DOHH2 (cell line): ENCODE results near the gene DLX3.

Experiments used
- H3F3A ChIP-seq: fragments of 200-600 bp; sonication (generic), shearing (Covaris generic); 2 replicates; pipeline ENCODE4 v1.6.0; 2016; ENCODE audit warnings: antibody characterized with exemption, mild to moderate bottlenecking; ENCODE audit not compliant: control insufficient read depth, insufficient read depth
- H3K27ac ChIP-seq: fragments of 200-600 bp; sonication (generic); 2 replicates; pipeline ENCODE4 v1.5.1; 2014; ENCODE audit warnings: low read depth, mild to moderate bottlenecking, low read length, moderate library complexity
- H3K27me3 ChIP-seq: fragments of 200-600 bp; sonication (generic); 2 replicates; pipeline ENCODE4 v1.6.1; 2014; ENCODE audit warnings: mild to moderate bottlenecking, low read length, mixed read lengths; ENCODE audit not compliant: control insufficient read depth
- H3K36me3 ChIP-seq: fragments of 200-600 bp; sonication (generic); 2 replicates; pipeline ENCODE4 v1.6.1; 2014; ENCODE audit warnings: mild to moderate bottlenecking, low read length, moderate library complexity, mixed read lengths; ENCODE audit not compliant: control insufficient read depth
- H3K4me1 ChIP-seq: fragments of 200-600 bp; sonication (generic); 2 replicates; pipeline ENCODE4 v1.6.1; 2014; ENCODE audit warnings: mild to moderate bottlenecking, low read length, mixed read lengths; ENCODE audit not compliant: control insufficient read depth
- H3K4me2 ChIP-seq: fragments of 200-600 bp; sonication (generic); 2 replicates; pipeline ENCODE4 v1.6.0; 2014; ENCODE audit warnings: mild to moderate bottlenecking, low read length, moderate library complexity
- H3K4me3 ChIP-seq: fragments of 200-600 bp; sonication (generic); 2 replicates; pipeline ENCODE4 v1.5.1; 2014; ENCODE audit warnings: mild to moderate bottlenecking, low read length, mixed read lengths
- H3K79me2 ChIP-seq: fragments of 200-600 bp; sonication (generic); 2 replicates; pipeline ENCODE4 v1.6.1; 2014; ENCODE audit warnings: mild to moderate bottlenecking, low read length, mixed read lengths; ENCODE audit not compliant: control insufficient read depth
- H3K9me2 ChIP-seq: fragments of 200-600 bp; sonication (generic); replicated peaks from 2 replicates; pipeline ENCODE4 v1.6.1; 2014; ENCODE audit warnings: mild to moderate bottlenecking, low read length, mixed read lengths; ENCODE audit not compliant: control insufficient read depth
- H3K9me3 ChIP-seq: fragments of 200-600 bp; sonication (generic); 2 replicates; pipeline ENCODE4 v1.6.1; 2014; ENCODE audit warnings: antibody characterized with exemption, low read length, mixed read lengths; ENCODE audit not compliant: control insufficient read depth, insufficient read depth
- H4K20me1 ChIP-seq: fragments of 200-600 bp; sonication (generic); 2 replicates; pipeline ENCODE4 v1.6.0; 2014; ENCODE audit warnings: low read depth, mild to moderate bottlenecking, antibody characterized with exemption, low read length, moderate library complexity; ENCODE audit not compliant: control insufficient read depth, insufficient read depth
- EZH2phosphoT487 ChIP-seq: fragments of 200-600 bp; sonication (generic); IDR thresholded peaks from 2 replicates; pipeline ENCODE4 v1.6.1; 2017; ENCODE audit warnings: borderline replicate concordance, mild to moderate bottlenecking, antibody characterized with exemption, low read length, moderate library complexity, mixed read lengths
- TF ChIP-seq, protein P1 (sequence below): fragments of 200-600 bp; sonication (generic); IDR thresholded peaks from one replicate; pipeline ENCODE4 v1.5.1; 2014; ENCODE audit warnings: antibody characterized with exemption, mild to moderate bottlenecking, low read depth, low read length; ENCODE audit not compliant: poor library complexity, severe bottlenecking

Gene DLX3

DNA sequence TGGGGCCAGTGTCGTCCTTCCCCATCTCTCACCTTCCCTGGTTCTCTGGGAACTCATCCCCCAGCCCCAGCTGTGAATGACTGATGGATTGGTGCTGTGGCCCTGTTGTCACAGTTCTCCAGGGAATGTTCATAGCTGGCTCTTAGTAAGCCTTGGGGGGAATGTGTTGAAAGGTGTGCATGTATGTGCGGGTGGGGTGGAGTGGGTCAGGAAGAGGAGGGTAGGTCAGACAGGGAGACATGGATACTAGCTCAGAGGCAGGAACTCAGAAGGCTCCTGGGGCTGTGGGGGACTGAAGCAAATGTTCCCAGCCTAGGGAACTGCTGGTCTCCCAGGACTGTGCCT is 21.8 kb downstream of the DLX3 start:
- Histone ChIP-seq H3K27ac (no peak overlapping the region), H3K9me3 (no peaks in the 10 kb centered on the region), H4K20me1 (no peaks in the 10 kb centered on the region), H3K79me2 (no peaks in the 10 kb centered on the region), H3K4me1 (peaks cover 9% of the 10 kb centered on the region), H3K27me3 (peaks cover 48% of the 10 kb centered on the region), H3K9me2 (no peaks in the 10 kb centered on the region), H3K36me3 (no peaks in the 10 kb centered on the region), H3K4me3 (no peak overlapping the region), H3K4me2 (no peak overlapping the region), H3F3A (no peaks in the 10 kb centered on the region)
- no peak for TF ChIP-seq EZH2phosphoT487
- TF ChIP-seq, protein P1, sequence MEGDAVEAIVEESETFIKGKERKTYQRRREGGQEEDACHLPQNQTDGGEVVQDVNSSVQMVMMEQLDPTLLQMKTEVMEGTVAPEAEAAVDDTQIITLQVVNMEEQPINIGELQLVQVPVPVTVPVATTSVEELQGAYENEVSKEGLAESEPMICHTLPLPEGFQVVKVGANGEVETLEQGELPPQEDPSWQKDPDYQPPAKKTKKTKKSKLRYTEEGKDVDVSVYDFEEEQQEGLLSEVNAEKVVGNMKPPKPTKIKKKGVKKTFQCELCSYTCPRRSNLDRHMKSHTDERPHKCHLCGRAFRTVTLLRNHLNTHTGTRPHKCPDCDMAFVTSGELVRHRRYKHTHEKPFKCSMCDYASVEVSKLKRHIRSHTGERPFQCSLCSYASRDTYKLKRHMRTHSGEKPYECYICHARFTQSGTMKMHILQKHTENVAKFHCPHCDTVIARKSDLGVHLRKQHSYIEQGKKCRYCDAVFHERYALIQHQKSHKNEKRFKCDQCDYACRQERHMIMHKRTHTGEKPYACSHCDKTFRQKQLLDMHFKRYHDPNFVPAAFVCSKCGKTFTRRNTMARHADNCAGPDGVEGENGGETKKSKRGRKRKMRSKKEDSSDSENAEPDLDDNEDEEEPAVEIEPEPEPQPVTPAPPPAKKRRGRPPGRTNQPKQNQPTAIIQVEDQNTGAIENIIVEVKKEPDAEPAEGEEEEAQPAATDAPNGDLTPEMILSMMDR: no peak

DNA sequence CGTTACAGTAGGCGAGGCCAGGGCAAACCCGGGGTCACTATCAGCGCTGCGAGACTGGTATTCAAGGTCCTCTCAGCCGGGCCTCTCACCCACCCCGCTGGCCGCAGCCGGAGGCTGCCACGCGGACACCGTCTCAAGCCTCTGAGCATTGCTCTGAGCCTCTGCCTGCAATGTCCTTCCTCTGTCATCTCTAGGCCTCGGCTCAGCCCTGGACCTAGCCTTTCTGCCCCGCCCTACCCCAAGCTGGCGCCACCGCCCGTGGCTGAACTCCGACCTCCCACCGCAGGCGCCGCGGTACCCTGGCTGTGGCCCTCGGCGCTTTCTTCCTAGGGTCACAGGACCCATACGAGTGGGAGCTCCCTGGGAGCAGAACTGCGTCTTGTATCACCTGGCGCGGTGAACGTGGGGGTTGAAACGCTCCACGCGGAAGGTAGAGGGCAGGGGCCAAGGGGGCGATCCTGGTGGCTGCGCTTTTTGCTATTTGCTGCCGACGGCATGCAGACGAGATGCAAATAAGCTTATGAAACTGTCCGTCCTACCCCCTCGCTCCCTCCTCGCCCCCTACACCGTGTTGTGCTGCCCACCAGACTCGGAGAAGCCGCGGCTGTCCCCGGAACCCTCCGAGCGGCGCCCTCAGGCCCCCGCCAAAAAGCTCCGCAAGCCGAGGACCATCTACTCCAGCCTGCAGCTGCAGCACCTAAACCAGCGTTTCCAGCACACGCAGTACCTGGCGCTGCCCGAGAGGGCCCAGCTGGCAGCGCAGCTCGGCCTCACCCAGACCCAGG is 22.3 kb downstream of the DLX3 start:
- Histone ChIP-seq H3K36me3 (no peaks in the 10 kb centered on the region), H4K20me1 (no peaks in the 10 kb centered on the region), H3K79me2 (no peaks in the 10 kb centered on the region), H3K4me1 (peaks cover 12% of the 10 kb centered on the region), H3F3A (peaks cover 4% of the 10 kb centered on the region; the same call in 1 of the 2 replicates), H3K9me3 (no peaks in the 10 kb centered on the region), H3K4me3 (no peak overlapping the region), H3K9me2 (no peaks in the 10 kb centered on the region), H3K27me3 (peaks cover 50% of the 10 kb centered on the region), H3K27ac (no peak overlapping the region), H3K4me2 (no peak overlapping the region)
- TF ChIP-seq, protein P1: no peak

DNA sequence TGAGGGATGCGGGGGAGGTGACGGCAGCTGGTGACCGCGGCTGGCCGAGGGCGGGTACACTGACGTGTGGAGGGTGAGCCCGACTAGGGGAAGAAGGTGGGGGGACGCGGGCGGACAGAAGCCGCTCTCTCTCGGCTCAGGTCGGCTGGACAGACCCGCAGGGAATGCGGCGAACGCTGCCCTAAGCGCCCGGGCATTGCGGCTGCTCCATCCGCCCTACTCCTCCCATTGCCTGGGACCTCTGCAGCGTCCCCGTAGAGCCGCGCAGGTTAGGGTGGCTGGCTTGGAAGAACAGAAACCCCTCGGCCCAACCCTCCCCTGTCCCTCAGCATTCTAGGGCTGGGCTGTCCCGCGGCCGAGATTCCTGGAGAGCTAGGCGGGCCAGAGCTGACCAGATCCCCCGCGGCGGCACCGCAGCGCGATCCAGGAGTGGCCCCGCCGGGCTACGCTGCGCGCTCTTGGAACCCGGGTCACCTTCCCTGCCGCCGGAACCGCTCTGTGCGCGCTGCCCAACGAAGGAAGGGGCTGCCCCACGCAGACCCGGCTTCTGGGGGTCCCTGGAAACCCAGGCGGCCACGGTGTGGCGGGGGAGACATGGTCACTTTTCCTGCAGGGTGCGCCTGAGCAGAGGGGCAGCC is 23.1 kb downstream of the DLX3 start:
- no peaks in the 10 kb centered on the region for H3K36me3 ChIP-seq
- H4K20me1 ChIP-seq: no peaks in the 10 kb centered on the region
- no peak overlapping the region for H3K4me2 ChIP-seq
- H3K27me3 ChIP-seq: peaks cover 53% of the 10 kb centered on the region
- H3K9me2 ChIP-seq: no peaks in the 10 kb centered on the region
- no peak overlapping the region for H3K4me3 ChIP-seq
- TF ChIP-seq, protein P1: no peak
- H3K4me1 ChIP-seq: peaks cover 12% of the 10 kb centered on the region
- H3K79me2 ChIP-seq: no peaks in the 10 kb centered on the region
- no peak overlapping the region for H3K27ac ChIP-seq
- H3F3A ChIP-seq: peaks cover 5% of the 10 kb centered on the region; the same call in 1 of the 2 replicates
- no peaks in the 10 kb centered on the region for H3K9me3 ChIP-seq
